Body of pancreas (tissue), 4 donors: ENCODE data around the gene KRT78. TPM values are rescaled to one million over a fixed set of nuclear protein-coding genes. Genes with fewer than 3 reads are reported as not detected.

ENCODE experiments used
- ATAC-seq: fragments of 150-250 bp; one replicate; pipeline ENCODE4 v1.9.1; 2016
- DNase-seq, 4 donors: peaks; one replicate each; pipeline ENCODE4 v3.0.0-alpha.2; 2019
- H3K27ac ChIP-seq, 4 donors: fragments of 200-600 bp; sonication (generic); 1 replicate in 3 of 4; 2 replicates in 1 of 4; pipeline versions ENCODE4 v1.5.1 to v1.6.1; 2016 to 2019; ENCODE audit warnings: mild to moderate bottlenecking in 1 of 4, mixed read lengths in 1 of 4, moderate library complexity in 1 of 4
- H3K27me3 ChIP-seq, 2 donors: fragments of 200-600 bp; sonication (generic); one replicate each; pipeline ENCODE4 v1.6.0; 2016; ENCODE audit warnings: mild to moderate bottlenecking in 1 of 2
- H3K36me3 ChIP-seq, 2 donors: fragments of 200-600 bp; sonication (generic); replicated peaks in 1 of 2; 2 replicates each; pipeline ENCODE4 v1.5.1; 2016; ENCODE audit warnings: low read depth in 2 of 2; ENCODE audit not compliant: insufficient read depth in 1 of 2
- H3K4me1 ChIP-seq: fragments of 200-600 bp; sonication (generic); one replicate; pipeline ENCODE4 v1.6.0; 2016
- H3K4me3 ChIP-seq, 2 donors: fragments of 200-600 bp; sonication (generic); 1 replicate in 1 of 2; 2 replicates in 1 of 2; pipeline ENCODE4 v1.5.1; 2016 to 2019
- H3K9me3 ChIP-seq, 3 donors: fragments of 200-600 bp; sonication (generic); 1 replicate in 2 of 3; 2 replicates in 1 of 3; pipeline ENCODE4 v1.5.1; 2016
- CTCF ChIP-seq, 7 experiments: fragments of 450-650 bp in 4 of 7; fragments of 200-600 bp in 3 of 7; sonication (generic) in 3 of 7; IDR thresholded peaks; one replicate each; pipeline ENCODE4 v1.5.1; 2016 to 2019; ENCODE audit warnings: antibody characterized with exemption in 7 of 7
- POLR2A ChIP-seq, 3 donors: fragments of 450-650 bp; IDR thresholded peaks; one replicate each; pipeline ENCODE4 v1.6.1; 2016; ENCODE audit warnings: antibody characterized with exemption in 3 of 3, mild to moderate bottlenecking in 2 of 3
- WGBS, 2 donors: methylation state at CpG; one replicate each; pipeline ENCODE4 v1.1.5; 2017; 5-methylcytosine and 5-hydroxymethylcytosine counted together
- intact Hi-C: fragments of 100-400 bp; cut with DNase I; formaldehyde crosslinking; loops from one replicate; pipeline ENCODE4 v1.15.1; 2023
- total RNA-seq, 2 donors: library from RNA; depleted of rRNA; stranded (reverse); fragments of >200 nt; gene quantifications; one replicate each; pipeline ENCODE4 v1.1.0, GENCODE V29; 2016

Gene KRT78
- total RNA-seq, 2 donors from 2014 or later, result not detected

GRCh38 chr12:52831251-52831650 lies 17.5 kb downstream of the KRT78 start:
- Histone ChIP-seq H3K4me3 (no peak overlapping the region), H3K27ac (no peak overlapping the region), H3K36me3 (no peaks in the 10 kb centered on the region), H3K4me1 (no peaks in the 10 kb centered on the region), H3K27me3 (no peaks in the 10 kb centered on the region), H3K9me3 (no peaks in the 10 kb centered on the region)
- TF ChIP-seq POLR2A (IDR thresholded peaks at IDR 0.05), result no peak
- TF ChIP-seq CTCF (IDR thresholded peaks at IDR 0.05), result no peak
- ATAC-seq (no peak), DNase-seq (no peak)
- 79 to 87% methylated on average over 7 of the region's 7 CpGs for WGBS, 2 donors
- intact Hi-C loops, result no loop called here

DNA sequence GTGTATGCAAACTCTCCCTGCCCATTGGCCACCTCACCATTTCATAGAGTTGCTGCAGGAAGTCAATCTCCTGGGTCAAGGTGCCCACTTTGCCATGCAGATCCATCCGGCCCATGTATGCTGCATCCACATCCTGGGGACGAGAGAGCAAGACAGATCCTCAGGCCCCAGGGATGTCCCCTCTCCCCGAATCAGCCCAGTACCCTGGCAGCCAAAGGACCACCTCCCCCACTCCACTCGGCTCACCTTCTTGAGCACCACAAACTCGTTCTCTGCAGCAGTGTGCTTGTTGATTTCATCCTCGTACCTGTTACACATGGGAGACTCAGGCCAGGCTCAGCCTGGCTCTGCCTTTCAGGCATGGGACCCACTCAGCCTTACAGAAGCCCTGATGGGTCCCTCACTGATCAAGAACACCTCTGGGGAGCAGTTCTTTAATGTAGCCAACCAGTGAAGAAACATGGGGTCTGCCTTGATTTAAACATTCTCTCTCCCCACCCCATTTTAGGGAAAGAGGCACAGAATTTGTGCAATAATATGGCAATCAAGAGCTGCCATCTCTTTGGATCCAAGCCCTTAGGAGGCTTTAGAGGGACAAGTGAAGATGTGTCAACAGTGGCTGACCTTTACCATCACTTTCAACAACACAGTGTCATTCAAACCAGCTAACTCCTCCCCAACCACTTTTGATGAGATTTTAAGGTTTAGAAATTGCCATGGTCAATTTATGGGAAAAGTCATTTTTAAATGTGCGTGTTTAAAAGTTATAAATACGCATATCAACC lies 18.6 kb downstream of the KRT78 start:
- H3K4me3 ChIP-seq, result no peak overlapping the region
- ATAC-seq (no peak), DNase-seq (no peak)
- no peaks in the 10 kb centered on the region for H3K4me1 ChIP-seq
- H3K27ac ChIP-seq, result no peak overlapping the region
- TF ChIP-seq CTCF (IDR thresholded peaks at IDR 0.05), result no peak
- no peak for TF ChIP-seq POLR2A (IDR thresholded peaks at IDR 0.05)
- intact Hi-C loops, result no loop called here
- no peaks in the 10 kb centered on the region for H3K36me3 ChIP-seq
- WGBS, 2 donors, result 60 to 77% methylated on average over 6 to 8 of the region's 8 CpGs
- no peaks in the 10 kb centered on the region for H3K9me3 ChIP-seq
- no peaks in the 10 kb centered on the region for H3K27me3 ChIP-seq

DNA sequence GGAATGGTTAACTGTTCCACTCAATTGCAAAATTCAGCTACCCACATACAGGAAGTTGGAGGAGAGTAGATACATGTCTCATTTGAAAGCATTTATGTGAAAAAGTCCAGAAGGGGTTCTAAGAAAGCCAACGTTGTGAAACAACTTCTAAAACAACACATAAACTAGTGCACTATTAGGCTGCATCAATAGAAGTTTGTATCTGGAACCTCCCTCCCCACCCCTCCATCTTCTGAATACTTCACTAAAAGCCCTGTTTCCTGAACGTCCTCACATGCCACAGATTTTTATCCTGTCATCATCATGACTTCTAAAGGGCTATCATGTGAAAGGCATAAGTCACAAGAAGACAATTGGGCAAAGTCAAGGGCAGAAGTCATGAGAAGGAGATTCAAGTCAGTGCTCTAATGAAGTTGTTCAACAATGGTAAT lies 20.2 kb downstream of the KRT78 start:
- TF ChIP-seq CTCF (IDR thresholded peaks at IDR 0.05) (no peak), POLR2A (IDR thresholded peaks at IDR 0.05) (no peak)
- no peak overlapping the region for H3K27ac ChIP-seq
- intact Hi-C loops, result no loop called here
- H3K27me3 ChIP-seq, result no peaks in the 10 kb centered on the region
- H3K9me3 ChIP-seq, result no peaks in the 10 kb centered on the region
- DNase-seq (no peak), ATAC-seq (no peak)
- no peaks in the 10 kb centered on the region for H3K36me3 ChIP-seq
- no peaks in the 10 kb centered on the region for H3K4me1 ChIP-seq
- WGBS, 2 donors, result 13 to 37% methylated on average over 2 of the region's 2 CpGs
- H3K4me3 ChIP-seq, result no peak overlapping the region

DNA sequence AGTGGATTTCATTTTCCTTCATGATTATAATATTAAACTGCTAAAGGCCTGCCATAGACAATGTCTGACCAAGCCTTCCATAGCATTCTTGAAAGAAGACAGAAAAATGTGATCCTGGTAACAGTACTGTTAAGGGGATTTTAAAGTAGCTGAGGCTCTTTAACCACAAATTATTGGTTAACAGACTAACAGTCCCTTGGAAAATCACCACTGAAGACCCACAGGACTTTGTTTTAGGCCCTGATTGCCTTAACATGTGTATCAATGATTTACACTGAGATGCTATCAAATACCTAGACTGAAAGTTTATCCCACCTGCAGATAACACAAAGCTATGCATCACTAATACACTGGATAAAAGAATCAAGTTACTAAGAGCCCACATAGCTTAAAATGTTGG lies 20.6 kb downstream of the KRT78 start:
- no peaks in the 10 kb centered on the region for H3K4me1 ChIP-seq
- DNase-seq, result no peak
- no peak overlapping the region for H3K4me3 ChIP-seq
- intact Hi-C loops, result no loop called here
- H3K9me3 ChIP-seq, result no peaks in the 10 kb centered on the region
- ATAC-seq, result no peak
- H3K27me3 ChIP-seq, result no peaks in the 10 kb centered on the region
- no peaks in the 10 kb centered on the region for H3K36me3 ChIP-seq
- no peak overlapping the region for H3K27ac ChIP-seq
- TF ChIP-seq CTCF (IDR thresholded peaks at IDR 0.05), result no peak
- TF ChIP-seq POLR2A (IDR thresholded peaks at IDR 0.05), result no peak

- no peak for DNase-seq
- no peaks in the 10 kb centered on the region for H3K36me3 ChIP-seq
- ATAC-seq, result no peak
- WGBS, 2 donors, result 70 to 71% methylated on average over 6 of the region's 6 CpGs
- no peaks in the 10 kb centered on the region for H3K27me3 ChIP-seq
- H3K4me3 ChIP-seq, result no peak overlapping the region
- TF ChIP-seq POLR2A (IDR thresholded peaks at IDR 0.05), result no peak
- TF ChIP-seq CTCF (IDR thresholded peaks at IDR 0.05), result no peak
- no peaks in the 10 kb centered on the region for H3K9me3 ChIP-seq
- no peak overlapping the region for H3K27ac ChIP-seq
- intact Hi-C loops, result no loop called here
- no peaks in the 10 kb centered on the region for H3K4me1 ChIP-seq
Measured at GRCh38 chr12:52827499-52828090, 21.2 kb downstream of the KRT78 start.
